Endothelial cell (in vitro differentiated cells): Measurements from ENCODE around the gene ATP5PB. TPM values are rescaled to one million over a fixed set of nuclear protein-coding genes. Genes with fewer than 3 reads are reported as not detected.

Source experiments
- DNase-seq: peaks from one replicate; pipeline ENCODE4 v3.0.0; 2021; ENCODE audit warnings: low spot score
- H3K27ac Mint-ChIP-seq: one replicate; pipeline ENCODE4 v1.8.0; 2021; ENCODE audit warnings: mixed read lengths, inconsistent platforms; ENCODE audit not compliant: unreplicated experiment
- H3K27me3 Mint-ChIP-seq: one replicate; pipeline ENCODE4 v1.8.0; 2021; ENCODE audit warnings: mild to moderate bottlenecking, moderate library complexity, mixed read lengths, inconsistent platforms; ENCODE audit not compliant: unreplicated experiment
- H3K36me3 Mint-ChIP-seq: one replicate; pipeline ENCODE4 v1.8.0; 2021; ENCODE audit warnings: mild to moderate bottlenecking, low read depth, mixed read lengths, inconsistent platforms; ENCODE audit not compliant: unreplicated experiment
- H3K4me1 Mint-ChIP-seq: one replicate; pipeline ENCODE4 v1.8.0; 2021; ENCODE audit warnings: mild to moderate bottlenecking, mixed read lengths, inconsistent platforms; ENCODE audit not compliant: unreplicated experiment
- H3K4me3 Mint-ChIP-seq: one replicate; pipeline ENCODE4 v1.8.0; 2021; ENCODE audit warnings: mild to moderate bottlenecking, mixed read lengths, inconsistent platforms; ENCODE audit not compliant: unreplicated experiment
- H3K9me3 Mint-ChIP-seq: one replicate; pipeline ENCODE4 v1.8.0; 2021; ENCODE audit warnings: mixed read lengths, inconsistent platforms; ENCODE audit not compliant: unreplicated experiment
- total RNA-seq: library from RNA; stranded (reverse); fragmentation: NEBNext Ultra II Directional; extraction: Animal tissue kit (Norgen Biotek cat#: 25700); gene quantifications from one replicate; pipeline ENCODE4 v1.2.1, GENCODE V29; 2021; ENCODE audit not compliant: unreplicated experiment
- TF ChIP-seq, protein P1 (sequence below): fragments of 200-600 bp; sonication (generic); IDR thresholded peaks from one replicate; pipeline ENCODE4 v1.5.0; 2021; ENCODE audit warnings: antibody characterized with exemption; ENCODE audit not compliant: unreplicated experiment

ATP5PB gene
- total RNA-seq, 1 donor from 2014 or later, result 211 TPM

DNA sequence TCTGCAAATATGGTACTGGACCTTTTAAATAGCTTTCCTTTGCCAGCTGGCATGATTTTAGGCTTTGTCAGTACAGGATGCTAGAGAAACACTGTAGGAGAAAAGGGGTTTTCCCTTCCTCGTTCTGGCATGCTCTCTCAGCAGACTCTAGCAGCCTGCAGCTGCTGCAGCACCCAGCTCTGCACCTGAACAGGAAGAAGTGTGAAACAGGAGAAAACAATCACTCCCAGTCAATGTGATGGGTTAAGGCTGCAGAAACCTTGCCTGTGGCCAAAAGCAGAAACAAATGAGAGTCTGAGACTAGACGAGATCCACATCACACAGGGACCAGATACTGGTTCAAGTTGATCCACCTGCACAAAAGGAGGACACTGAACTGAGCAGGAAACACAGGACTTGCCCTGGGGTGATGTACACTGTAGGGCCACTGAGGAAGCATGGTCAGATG lies 42.9 kb upstream of the ATP5PB start:
- TF ChIP-seq, protein P1, sequence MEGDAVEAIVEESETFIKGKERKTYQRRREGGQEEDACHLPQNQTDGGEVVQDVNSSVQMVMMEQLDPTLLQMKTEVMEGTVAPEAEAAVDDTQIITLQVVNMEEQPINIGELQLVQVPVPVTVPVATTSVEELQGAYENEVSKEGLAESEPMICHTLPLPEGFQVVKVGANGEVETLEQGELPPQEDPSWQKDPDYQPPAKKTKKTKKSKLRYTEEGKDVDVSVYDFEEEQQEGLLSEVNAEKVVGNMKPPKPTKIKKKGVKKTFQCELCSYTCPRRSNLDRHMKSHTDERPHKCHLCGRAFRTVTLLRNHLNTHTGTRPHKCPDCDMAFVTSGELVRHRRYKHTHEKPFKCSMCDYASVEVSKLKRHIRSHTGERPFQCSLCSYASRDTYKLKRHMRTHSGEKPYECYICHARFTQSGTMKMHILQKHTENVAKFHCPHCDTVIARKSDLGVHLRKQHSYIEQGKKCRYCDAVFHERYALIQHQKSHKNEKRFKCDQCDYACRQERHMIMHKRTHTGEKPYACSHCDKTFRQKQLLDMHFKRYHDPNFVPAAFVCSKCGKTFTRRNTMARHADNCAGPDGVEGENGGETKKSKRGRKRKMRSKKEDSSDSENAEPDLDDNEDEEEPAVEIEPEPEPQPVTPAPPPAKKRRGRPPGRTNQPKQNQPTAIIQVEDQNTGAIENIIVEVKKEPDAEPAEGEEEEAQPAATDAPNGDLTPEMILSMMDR, result no peak
- Mint-ChIP-seq H3K4me3 (no peak overlapping the region), H3K36me3 (no peaks in the 10 kb centered on the region), H3K27ac (no peak overlapping the region), H3K27me3 (no peaks in the 10 kb centered on the region), H3K4me1 (peaks cover 5% of the 10 kb centered on the region), H3K9me3 (no peaks in the 10 kb centered on the region)
- DNase-seq, result no peak

DNA sequence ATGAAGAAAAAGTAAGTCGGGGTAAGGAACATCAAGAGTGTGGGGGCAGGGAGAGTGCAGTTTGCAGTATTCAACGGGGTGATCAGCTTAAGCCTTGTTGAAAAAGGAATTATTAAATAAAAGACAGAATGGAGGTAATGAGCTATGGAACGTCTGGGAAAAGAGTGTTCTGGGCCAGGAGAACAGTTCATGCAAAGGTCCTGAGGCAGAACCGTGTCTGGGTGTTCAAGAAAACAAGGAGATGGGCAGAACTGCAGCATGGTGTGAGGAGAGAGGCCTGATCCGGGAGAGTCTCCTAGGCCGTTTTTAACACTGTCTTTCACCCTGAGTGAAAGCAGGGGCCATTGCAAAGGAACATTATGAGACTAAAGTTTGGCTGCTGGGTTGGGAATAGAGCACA lies 42.0 kb upstream of the ATP5PB start:
- Mint-ChIP-seq H3K27me3 (no peaks in the 10 kb centered on the region), H3K27ac (no peak overlapping the region), H3K36me3 (no peaks in the 10 kb centered on the region), H3K9me3 (no peaks in the 10 kb centered on the region), H3K4me3 (no peak overlapping the region), H3K4me1 (peaks cover 5% of the 10 kb centered on the region)
- no peak for DNase-seq
- TF ChIP-seq, protein P1, result no peak

DNA sequence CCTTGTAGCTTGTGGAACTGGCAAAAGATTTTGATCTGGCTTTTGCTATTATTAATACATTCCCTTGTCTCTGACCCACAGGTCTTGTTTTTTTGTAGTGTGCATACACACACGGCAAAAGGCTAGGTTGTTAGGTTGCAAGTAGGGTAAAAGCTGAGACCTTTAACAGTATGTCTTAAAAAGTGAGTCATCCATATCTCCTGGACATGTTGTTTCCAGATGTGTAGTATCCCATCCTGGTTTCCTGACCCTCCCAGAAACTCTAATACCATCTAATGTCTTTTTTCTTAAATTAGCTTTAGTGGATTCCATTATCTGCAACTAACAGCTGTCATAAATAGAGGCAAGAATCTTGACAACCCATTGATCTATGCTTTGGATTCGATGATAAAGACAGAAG lies 36.4 kb upstream of the ATP5PB start:
- TF ChIP-seq, protein P1, result no peak
- Mint-ChIP-seq H3K4me3 (no peak overlapping the region), H3K9me3 (no peaks in the 10 kb centered on the region), H3K36me3 (peaks cover 3% of the 10 kb centered on the region), H3K4me1 (peaks cover 12% of the 10 kb centered on the region), H3K27me3 (no peaks in the 10 kb centered on the region), H3K27ac (no peak overlapping the region)
- no peak for DNase-seq

DNA sequence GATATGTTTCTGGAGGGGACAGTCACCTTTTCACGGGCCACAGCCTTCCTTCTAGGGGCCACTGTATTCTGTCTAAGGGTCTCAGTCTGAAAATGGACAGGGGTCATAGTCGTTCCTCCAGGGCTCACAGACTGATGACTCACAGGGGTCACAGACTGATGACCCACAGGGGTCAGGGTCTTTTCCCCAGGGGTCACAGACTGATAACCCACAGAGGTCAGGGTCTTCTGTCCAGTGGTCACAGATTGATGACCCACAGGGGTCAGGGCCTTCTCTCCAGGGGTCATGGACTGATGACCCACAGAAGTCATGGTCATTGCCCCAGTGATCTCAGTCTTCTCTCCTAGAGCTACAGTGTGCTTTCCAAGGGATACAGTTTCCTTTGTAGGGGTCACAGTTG lies 34.5 kb upstream of the ATP5PB start:
- peaks cover 3% of the 10 kb centered on the region for H3K36me3 Mint-ChIP-seq
- H3K27me3 Mint-ChIP-seq, result peaks cover 2% of the 10 kb centered on the region
- no peaks in the 10 kb centered on the region for H3K9me3 Mint-ChIP-seq
- H3K4me1 Mint-ChIP-seq, result peaks cover 20% of the 10 kb centered on the region
- TF ChIP-seq, protein P1, result no peak
- no peak overlapping the region for H3K27ac Mint-ChIP-seq
- no peak for DNase-seq
- no peak overlapping the region for H3K4me3 Mint-ChIP-seq

DNA sequence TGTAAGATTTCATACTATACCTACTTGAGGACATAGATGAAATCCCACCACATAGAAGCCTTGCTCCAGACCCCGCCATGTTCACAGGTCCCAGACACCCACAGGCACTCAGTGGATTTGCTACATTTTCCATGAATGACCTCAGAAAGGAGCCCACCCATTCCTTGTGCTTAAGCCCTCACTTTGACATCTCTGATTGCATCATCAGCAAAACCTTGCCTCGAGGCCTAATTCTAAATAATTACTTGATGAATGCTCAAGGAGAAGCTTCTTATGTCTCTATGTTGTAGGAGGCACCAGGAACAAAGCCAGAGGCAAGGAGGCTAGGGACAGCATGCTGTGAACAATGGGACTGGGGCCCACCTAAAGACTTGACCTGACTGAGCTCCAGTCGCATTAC lies 33.8 kb upstream of the ATP5PB start:
- H3K27me3 Mint-ChIP-seq, result peaks cover 2% of the 10 kb centered on the region
- no peaks in the 10 kb centered on the region for H3K9me3 Mint-ChIP-seq
- no peak for DNase-seq
- no peak overlapping the region for H3K4me3 Mint-ChIP-seq
- peaks cover 20% of the 10 kb centered on the region for H3K4me1 Mint-ChIP-seq
- peaks cover 3% of the 10 kb centered on the region for H3K36me3 Mint-ChIP-seq
- H3K27ac Mint-ChIP-seq, result no peak overlapping the region
- TF ChIP-seq, protein P1, result no peak
